Natural killer cell treated with Interleukin-12 subunit alpha and Interleukin-12 subunit beta and Interleukin-15 and Interleukin-18, amount 100 ng/mL, for 72 hours (primary cell): Measurements from ENCODE around the gene TSPAN10. TPM values are rescaled to one million over a fixed set of nuclear protein-coding genes. Genes with fewer than 3 reads are reported as not detected.
A peak's percentile ranks its signal among the peaks of the same experiment; 100 is the strongest.

Experiments
- ATAC-seq, 2 donors: fragments of 150-1000 bp; cut with Tn5 transposase in 1 of 2; sonication (Bioruptor Pico), chemical (Tn5 transposase) in 1 of 2; 2 replicates each; pipeline ENCODE4 v1.10.0; 2021
- DNase-seq: peaks from one replicate; pipeline ENCODE4 v3.0.0; 2022; ENCODE audit warnings: low spot score
- H3K27ac Mint-ChIP-seq, 2 donors: 1 replicate in 1 of 2; 2 replicates in 1 of 2; pipeline ENCODE4 v1.8.0; 2022; ENCODE audit warnings: mixed read lengths in 2 of 2, mild to moderate bottlenecking in 1 of 2, moderate library complexity in 1 of 2
- H3K27me3 Mint-ChIP-seq, 2 donors: 1 replicate in 1 of 2; 2 replicates in 1 of 2; pipeline ENCODE4 v1.8.0; 2022; ENCODE audit warnings: mixed read lengths in 2 of 2
- H3K36me3 Mint-ChIP-seq: one replicate; pipeline ENCODE4 v1.8.0; 2022; ENCODE audit warnings: mixed read lengths
- H3K4me1 Mint-ChIP-seq, 2 donors: 1 replicate in 1 of 2; 2 replicates in 1 of 2; pipeline ENCODE4 v1.8.0; 2022; ENCODE audit warnings: low read depth in 2 of 2, mixed read lengths in 2 of 2, mild to moderate bottlenecking in 1 of 2
- H3K4me3 Mint-ChIP-seq: one replicate; pipeline ENCODE4 v1.8.0; 2022; ENCODE audit warnings: mixed read lengths
- H3K9me3 Mint-ChIP-seq: 2 replicates; pipeline ENCODE4 v1.8.0; 2022; ENCODE audit warnings: mixed read lengths
- total RNA-seq, 2 donors: library from RNA; stranded (reverse); gene quantifications; one replicate each; pipeline ENCODE4 v1.2.3, GENCODE V29; 2022

Gene TSPAN10
- total RNA-seq, 2 donors from 2014 or later: 0.50 TPM; not detected in 1

GRCh38 chr17:81644976-81645952, 8.3 kb downstream of the TSPAN10 start:
- peaks cover 0 to 10% of the 10 kb centered on the region in 2 donors for H3K27me3 Mint-ChIP-seq
- no peaks in the 10 kb centered on the region for H3K4me1 Mint-ChIP-seq
- DNase-seq (no peak), ATAC-seq (no peak)
- H3K27ac Mint-ChIP-seq: no peak overlapping the region
- H3K9me3 Mint-ChIP-seq: no peaks in the 10 kb centered on the region
- H3K36me3 Mint-ChIP-seq: no peaks in the 10 kb centered on the region
- H3K4me3 Mint-ChIP-seq: no peak overlapping the region

GRCh38 chr17:81646869-81647600, 10.0 kb downstream of the TSPAN10 start:
- Mint-ChIP-seq H3K4me3 (no peak overlapping the region), H3K36me3 (no peaks in the 10 kb centered on the region), H3K9me3 (no peaks in the 10 kb centered on the region), H3K4me1 (no peaks in the 10 kb centered on the region), H3K27me3 (peaks cover 0 to 10% of the 10 kb centered on the region in 2 donors), H3K27ac (no peak overlapping the region)
- DNase-seq (no peak), ATAC-seq (no peak)

GRCh38 chr17:81647640-81648012, 10.6 kb downstream of the TSPAN10 start:
- Mint-ChIP-seq H3K4me1 (no peaks in the 10 kb centered on the region), H3K9me3 (no peaks in the 10 kb centered on the region), H3K27ac (no peak overlapping the region), H3K27me3 (peaks cover 0 to 10% of the 10 kb centered on the region in 2 donors), H3K4me3 (no peak overlapping the region), H3K36me3 (no peaks in the 10 kb centered on the region)
- DNase-seq (no peak), ATAC-seq (no peak)

GRCh38 chr17:81648013-81648706, 11.2 kb downstream of the TSPAN10 start:
- DNase-seq (no peak), ATAC-seq (no peak)
- Mint-ChIP-seq H3K4me1 (peaks cover 0 to 2% of the 10 kb centered on the region in 2 donors), H3K9me3 (no peaks in the 10 kb centered on the region), H3K36me3 (no peaks in the 10 kb centered on the region), H3K27ac (no peak overlapping the region), H3K27me3 (peaks cover 0 to 10% of the 10 kb centered on the region in 2 donors), H3K4me3 (no peak overlapping the region)

GRCh38 chr17:81648707-81649085, 11.7 kb downstream of the TSPAN10 start:
- no peaks in the 10 kb centered on the region for H3K36me3 Mint-ChIP-seq
- no peak for DNase-seq
- H3K4me1 Mint-ChIP-seq: peaks cover 0 to 7% of the 10 kb centered on the region in 2 donors
- H3K27ac Mint-ChIP-seq: no peak overlapping the region
- H3K9me3 Mint-ChIP-seq: no peaks in the 10 kb centered on the region
- peaks cover 0 to 10% of the 10 kb centered on the region in 2 donors for H3K27me3 Mint-ChIP-seq
- no peak for ATAC-seq
- no peak overlapping the region for H3K4me3 Mint-ChIP-seq

GRCh38 chr17:81650951-81651350, 14.0 kb downstream of the TSPAN10 start:
- Mint-ChIP-seq H3K4me1 (peaks cover 0 to 9% of the 10 kb centered on the region in 2 donors), H3K27me3 (peaks cover 0 to 10% of the 10 kb centered on the region in 2 donors), H3K9me3 (no peaks in the 10 kb centered on the region), H3K4me3 (no peak overlapping the region), H3K27ac (no peak overlapping the region), H3K36me3 (no peaks in the 10 kb centered on the region)
- ATAC-seq (no peak), DNase-seq (no peak)

GRCh38 chr17:81651692-81652091, 14.7 kb downstream of the TSPAN10 start:
- Mint-ChIP-seq H3K36me3 (no peaks in the 10 kb centered on the region), H3K9me3 (no peaks in the 10 kb centered on the region), H3K4me3 (peak overlapping the region; percentile 36), H3K27ac (no peak overlapping the region), H3K27me3 (peaks cover 0 to 10% of the 10 kb centered on the region in 2 donors), H3K4me1 (peaks cover 0 to 9% of the 10 kb centered on the region in 2 donors)
- no peak for ATAC-seq
- no peak for DNase-seq

- Mint-ChIP-seq H3K36me3 (no peaks in the 10 kb centered on the region), H3K9me3 (no peaks in the 10 kb centered on the region), H3K27ac (peak overlapping the region; percentile 46 to 86), H3K4me1 (peaks cover 0 to 9% of the 10 kb centered on the region in 2 donors), H3K27me3 (peaks cover 0 to 6% of the 10 kb centered on the region in 2 donors), H3K4me3 (peak overlapping the region; percentile 86)
- DNase-seq (no peak), ATAC-seq (peak; percentile 64 to 66)
Measured at GRCh38 chr17:81652906-81653771, 16.1 kb downstream of the TSPAN10 start.

- no peak for ATAC-seq
- no peaks in the 10 kb centered on the region for H3K27me3 Mint-ChIP-seq
- no peaks in the 10 kb centered on the region for H3K36me3 Mint-ChIP-seq
- H3K4me1 Mint-ChIP-seq: peaks cover 0 to 9% of the 10 kb centered on the region in 2 donors
- H3K27ac Mint-ChIP-seq: no peak overlapping the region
- no peak for DNase-seq
- H3K9me3 Mint-ChIP-seq: no peaks in the 10 kb centered on the region
- no peak overlapping the region for H3K4me3 Mint-ChIP-seq
Measured at GRCh38 chr17:81655378-81656117, 18.6 kb downstream of the TSPAN10 start.

GRCh38 chr17:81656118-81656743, 19.2 kb downstream of the TSPAN10 start, which contains the start of gene PDE6G:
Gene PDE6G, minus strand, starts transcription at chr17:81656542. Its CDS starts 3,237 bp downstream, at chr17:81653305.
- H3K4me1 Mint-ChIP-seq: peaks cover 0 to 9% of the 10 kb centered on the region in 2 donors
- no peak within 1 kb of the TSS for H3K4me3 Mint-ChIP-seq
- H3K27me3 Mint-ChIP-seq: no peaks in the 10 kb centered on the region
- no peak for ATAC-seq
- H3K27ac Mint-ChIP-seq: no peak within 1 kb of the TSS
- no peaks in the 10 kb centered on the region for H3K36me3 Mint-ChIP-seq
- no peak for DNase-seq
- no peaks in the 10 kb centered on the region for H3K9me3 Mint-ChIP-seq

GRCh38 chr17:81656835-81657234, 19.8 kb downstream of the TSPAN10 start:
- H3K9me3 Mint-ChIP-seq: no peaks in the 10 kb centered on the region
- no peak overlapping the region for H3K4me3 Mint-ChIP-seq
- no peaks in the 10 kb centered on the region for H3K36me3 Mint-ChIP-seq
- ATAC-seq: no peak
- no peak overlapping the region for H3K27ac Mint-ChIP-seq
- DNase-seq: peak; percentile 44
- H3K27me3 Mint-ChIP-seq: no peaks in the 10 kb centered on the region
- H3K4me1 Mint-ChIP-seq: peaks cover 0 to 9% of the 10 kb centered on the region in 2 donors

- no peaks in the 10 kb centered on the region for H3K9me3 Mint-ChIP-seq
- H3K4me3 Mint-ChIP-seq: no peak overlapping the region
- DNase-seq (peak; percentile 8), ATAC-seq (no peak)
- no peak overlapping the region for H3K27ac Mint-ChIP-seq
- no peaks in the 10 kb centered on the region for H3K4me1 Mint-ChIP-seq
- H3K27me3 Mint-ChIP-seq: no peaks in the 10 kb centered on the region
- no peaks in the 10 kb centered on the region for H3K36me3 Mint-ChIP-seq
Measured at GRCh38 chr17:81659038-81659437, 22.0 kb downstream of the TSPAN10 start.
